ENCODE measurements around the gene DNTT.

The DNTT gene

DNA sequence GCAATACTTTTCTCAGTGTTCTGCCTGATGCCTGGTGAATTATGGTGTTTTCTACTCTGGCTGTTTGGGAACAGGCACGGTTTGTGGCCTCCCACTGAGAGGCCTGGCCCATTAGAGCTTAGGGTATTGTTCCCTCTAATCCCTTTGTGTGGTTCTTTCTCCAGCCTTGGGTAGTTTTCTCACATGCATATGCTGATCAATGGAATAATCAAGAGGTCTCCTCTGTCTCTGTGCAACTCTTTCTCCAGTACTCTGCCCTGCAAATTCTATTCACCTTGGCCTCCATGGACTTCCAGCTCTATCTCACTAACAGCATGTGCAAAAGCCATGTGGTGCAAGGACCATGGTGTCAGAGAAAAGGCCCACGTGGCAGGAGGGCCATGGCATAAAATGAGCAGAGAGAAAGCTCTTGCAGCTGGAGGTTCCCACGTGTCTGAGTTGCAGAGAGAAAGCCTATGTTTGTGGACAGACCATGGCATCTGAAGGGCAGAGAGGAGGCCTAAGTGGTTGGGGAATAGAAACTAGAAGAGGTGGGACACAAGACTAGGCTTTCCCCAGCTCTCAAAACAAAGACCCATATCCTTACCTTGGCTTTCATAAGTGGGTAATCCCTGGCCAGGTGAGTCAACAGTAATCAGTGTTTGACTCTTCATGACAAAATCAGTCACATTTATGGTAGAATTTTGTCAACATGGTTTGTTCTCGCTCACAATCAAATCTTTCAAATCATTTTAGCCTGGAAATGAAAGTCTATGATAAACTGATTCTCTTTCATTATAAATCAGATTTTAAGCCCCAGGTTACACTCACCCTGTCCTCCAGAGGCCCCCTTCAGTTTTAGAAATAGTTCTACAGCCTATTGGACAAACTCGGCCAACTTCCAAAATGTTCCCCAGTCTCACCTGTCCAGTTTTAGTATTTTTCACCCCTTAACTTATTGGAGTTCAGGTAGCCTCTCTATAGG is 37.3 kb downstream of the DNTT start:
- DNase-seq (ENCODE audit: low read depth in 2 of 3, low spot score in 2 of 3), result no peak

DNA sequence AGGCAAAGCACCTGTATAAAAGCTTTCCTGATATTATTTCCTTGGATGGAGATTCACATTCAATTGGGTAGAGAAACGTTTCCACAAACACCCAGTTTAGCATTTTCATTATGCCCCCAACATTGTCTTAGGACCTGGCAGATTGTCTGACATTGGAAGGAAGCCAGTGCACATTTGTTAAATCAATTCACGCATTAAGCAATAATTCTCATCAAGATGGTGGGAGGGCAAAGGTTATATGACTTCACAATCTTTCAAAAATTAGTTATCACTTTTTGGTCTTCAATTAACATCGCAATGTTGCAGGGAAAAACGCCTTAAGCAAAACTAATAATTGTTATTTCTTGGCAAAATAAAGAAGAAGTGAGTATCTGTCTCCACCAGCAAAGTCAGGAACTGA is 38.2 kb downstream of the DNTT start:
- DNase-seq (ENCODE audit: low read depth in 2 of 3, low spot score in 2 of 3), result no peak

DNA sequence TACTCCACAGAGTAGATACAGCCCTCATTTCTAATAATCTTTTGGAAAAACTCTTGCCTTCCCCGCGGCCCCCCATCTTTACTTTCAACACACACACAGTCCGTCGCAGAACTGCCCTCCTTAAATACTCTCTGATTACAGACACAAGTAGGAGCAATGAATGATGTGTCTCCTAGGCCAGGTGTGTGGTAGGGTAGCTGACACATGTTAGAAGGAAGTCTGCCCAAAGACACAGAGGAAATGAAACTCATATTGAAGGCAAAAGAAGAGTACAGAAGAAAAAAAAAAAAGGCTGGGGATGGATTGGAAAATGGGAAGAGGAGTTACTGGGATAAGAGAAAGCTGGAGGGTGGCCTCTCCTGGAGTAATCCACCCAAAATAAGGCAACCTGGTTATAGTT is 39.9 kb downstream of the DNTT start:
- DNase-seq (ENCODE audit: low read depth in 2 of 3, low spot score in 2 of 3), result no peak

DNA sequence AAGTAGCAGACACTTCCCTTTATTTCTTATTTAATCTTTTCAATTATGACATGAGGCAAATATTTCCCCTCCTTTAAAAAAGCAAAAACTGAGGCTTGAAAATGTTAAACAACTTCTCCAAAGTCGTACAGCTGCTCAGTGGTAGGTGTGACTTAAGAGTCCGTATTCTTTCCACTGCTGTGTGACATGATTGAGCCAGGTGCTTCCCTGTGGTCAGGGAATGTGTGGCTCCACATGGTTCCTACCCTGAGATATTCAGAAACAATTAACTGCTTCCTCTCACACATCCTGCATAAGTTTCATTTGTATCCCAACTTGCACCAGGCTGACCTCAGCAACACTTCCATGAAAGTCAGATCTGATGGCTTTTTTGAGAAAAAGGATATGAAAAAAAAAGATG is 41.0 kb downstream of the DNTT start:
- DNase-seq (ENCODE audit: low read depth in 2 of 3, low spot score in 2 of 3), result no peak

DNA sequence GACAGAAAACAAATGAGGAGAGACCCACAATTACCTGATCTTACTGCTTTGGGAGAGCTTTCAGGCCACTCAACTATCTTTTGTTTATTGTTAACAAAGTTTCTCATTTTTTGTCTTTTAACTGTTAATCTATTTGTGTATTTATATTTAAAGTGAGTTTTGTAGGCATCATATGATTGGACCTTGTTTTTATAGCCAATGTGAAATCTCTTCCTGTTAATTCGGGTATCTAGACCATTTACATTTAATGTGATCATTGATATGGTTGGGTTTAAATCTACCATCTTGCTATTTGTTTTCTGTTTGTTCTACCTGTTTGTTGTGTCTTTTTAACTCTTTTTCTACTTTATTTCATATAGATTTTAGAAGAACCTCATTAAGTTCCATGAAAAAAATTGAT is 42.1 kb downstream of the DNTT start:
- no peak for DNase-seq (ENCODE audit: low read depth in 2 of 3, low spot score in 2 of 3)

DNA sequence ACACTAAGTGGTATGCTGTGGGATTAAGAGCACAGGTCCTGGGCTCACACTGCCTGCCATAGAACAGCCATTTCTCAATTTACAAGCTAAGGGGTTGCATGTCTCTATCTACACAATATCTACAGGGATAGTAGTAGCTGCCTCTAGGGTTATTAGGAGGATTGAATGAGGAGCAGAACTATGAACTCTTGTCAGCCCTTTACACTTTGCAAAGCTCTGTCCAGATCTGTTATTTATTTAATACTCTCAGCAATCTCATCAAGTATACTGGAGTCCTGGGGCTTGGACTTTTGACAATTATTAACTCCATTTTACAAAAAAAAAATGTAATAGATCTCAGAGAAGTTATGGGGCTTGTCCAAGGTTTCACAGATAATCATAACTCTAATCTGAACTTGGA is 47.8 kb downstream of the DNTT start:
- DNase-seq (ENCODE audit: low read depth in 2 of 3, low spot score in 2 of 3), result no peak

DNA sequence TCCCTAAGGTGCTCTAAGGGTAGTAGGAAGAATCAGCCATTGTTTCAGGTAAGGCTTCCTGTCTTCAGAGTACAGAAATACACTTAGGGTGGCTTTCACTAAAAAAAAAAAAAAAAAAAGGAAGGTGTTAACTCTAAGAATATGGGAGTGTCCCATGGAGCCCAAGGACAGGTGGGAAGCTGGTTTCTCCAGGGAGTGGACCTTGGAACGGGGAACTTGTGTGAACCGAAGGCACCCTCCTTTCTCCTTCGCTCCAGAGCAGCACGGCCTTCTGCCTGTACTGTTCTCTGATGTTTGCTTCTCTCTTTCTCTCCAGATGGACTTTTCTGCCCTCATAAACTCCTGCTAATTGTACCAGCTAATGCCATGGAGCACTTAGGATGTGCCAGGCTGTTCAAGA is 48.3 kb downstream of the DNTT start:
- DNase-seq (ENCODE audit: low read depth in 2 of 3, low spot score in 2 of 3), result no peak

DNA sequence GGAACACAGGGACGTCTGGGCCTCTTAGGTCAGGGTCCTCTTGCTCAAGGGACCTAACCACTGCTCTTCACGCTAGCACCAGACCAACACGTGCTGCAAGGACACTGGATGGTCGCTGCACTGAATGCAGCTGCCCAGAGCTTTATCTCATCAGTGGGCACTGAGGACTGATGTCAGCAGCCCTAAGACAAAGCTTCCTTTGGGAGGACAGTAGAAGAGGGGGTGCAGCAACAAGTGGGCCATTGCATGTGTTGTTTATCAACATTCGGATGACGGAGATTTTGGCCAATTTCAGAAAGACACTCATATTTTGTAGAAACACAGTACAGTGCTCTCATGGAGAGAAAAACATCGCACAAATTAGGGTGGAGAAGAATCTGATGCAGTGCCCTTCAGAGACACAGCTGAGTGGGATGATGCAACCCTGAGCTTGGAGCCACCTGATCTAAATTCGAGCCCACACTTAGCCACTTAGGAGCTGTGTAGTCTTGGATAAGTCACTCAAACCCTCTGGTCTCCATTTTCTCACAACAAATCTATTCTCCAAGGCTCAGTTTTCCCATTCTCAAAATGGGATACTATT is 52.9 kb downstream of the DNTT start:
- DNase-seq (ENCODE audit: low read depth in 2 of 3, low spot score in 2 of 3), result no peak

DNA sequence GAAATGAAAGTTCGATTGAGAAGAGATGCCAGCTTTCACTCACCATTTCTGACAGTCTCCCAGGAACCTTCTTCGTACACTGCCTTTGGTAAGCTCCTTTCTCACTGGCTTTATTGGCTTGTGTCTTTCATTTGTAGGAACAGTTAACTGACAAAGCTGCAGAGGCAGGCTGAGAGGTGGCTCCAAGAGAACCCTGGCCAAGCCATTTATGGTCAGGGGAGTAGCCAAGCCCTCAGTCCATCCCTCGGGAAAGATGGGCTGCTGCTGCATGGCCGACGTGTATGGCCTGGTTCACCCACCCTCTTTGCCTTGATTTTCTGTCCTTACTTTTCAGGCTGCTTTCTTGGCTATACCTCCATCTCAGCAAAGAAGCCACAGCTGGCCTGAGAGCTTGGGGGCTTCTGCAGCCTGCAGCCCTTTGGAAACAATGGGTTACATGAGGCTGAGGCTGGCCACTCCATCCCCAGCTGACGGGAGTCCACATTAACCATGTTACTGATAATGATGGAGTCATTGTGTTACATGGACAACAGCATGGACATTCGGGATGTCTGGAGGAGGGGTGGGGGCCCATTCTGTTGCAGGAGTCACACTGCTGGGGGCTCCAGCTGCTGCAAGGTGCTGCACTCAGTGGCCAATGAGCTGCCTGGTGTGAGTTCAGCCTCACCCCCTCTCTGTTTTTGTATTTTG is 54.8 kb downstream of the DNTT start, which contains the start of gene OPALIN:
Gene OPALIN (minus strand): TSS at position 152 of the 690 bp plus-strand sequence. CDS start 106 bp downstream, at position 46.
- DNase-seq (ENCODE audit: low read depth in 2 of 3, low spot score in 2 of 3), result no peak

DNA sequence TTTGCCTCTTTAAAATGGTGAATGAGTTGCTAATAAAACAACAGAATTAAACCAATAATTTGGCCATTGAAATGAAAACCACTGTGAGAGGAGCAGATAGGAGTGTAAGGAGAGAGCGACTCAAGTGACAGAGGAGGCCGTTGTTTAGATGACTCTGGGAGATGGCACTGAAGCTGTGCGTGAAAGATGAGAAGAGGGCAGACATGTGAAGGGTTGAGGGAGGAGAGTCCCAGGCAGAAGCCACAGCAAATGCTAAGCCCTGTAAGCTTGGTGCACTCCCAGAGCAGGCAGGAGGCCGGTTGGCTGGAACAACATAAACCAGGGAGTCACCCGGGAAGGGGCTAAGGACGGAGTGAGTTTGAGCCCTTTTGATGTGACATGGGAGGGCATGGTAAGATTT is 55.4 kb downstream of the DNTT start:
- no peak for DNase-seq (ENCODE audit: low read depth in 2 of 3, low spot score in 2 of 3)

DNA sequence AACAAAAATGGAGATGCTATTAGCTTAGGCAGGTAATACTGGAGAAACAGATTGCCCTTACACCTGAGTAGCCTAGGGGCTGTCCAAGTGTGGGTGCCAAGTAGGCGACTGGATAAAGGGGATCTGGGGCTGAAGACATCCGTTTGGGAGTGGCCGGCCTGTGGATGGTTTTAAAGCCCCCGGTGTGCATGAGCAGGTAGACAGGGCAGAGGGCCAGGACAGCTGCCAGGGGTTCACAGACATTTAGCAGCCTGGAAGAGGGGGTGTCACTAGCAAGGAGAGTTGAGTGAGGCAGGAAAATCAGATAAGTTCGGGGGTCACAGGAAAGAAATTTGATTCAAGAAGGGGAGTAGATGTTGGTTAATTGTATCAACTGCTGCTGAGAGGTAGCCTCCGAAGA is 56.1 kb downstream of the DNTT start:
- DNase-seq (ENCODE audit: low read depth in 2 of 3, low spot score in 2 of 3), result no peak

DNA sequence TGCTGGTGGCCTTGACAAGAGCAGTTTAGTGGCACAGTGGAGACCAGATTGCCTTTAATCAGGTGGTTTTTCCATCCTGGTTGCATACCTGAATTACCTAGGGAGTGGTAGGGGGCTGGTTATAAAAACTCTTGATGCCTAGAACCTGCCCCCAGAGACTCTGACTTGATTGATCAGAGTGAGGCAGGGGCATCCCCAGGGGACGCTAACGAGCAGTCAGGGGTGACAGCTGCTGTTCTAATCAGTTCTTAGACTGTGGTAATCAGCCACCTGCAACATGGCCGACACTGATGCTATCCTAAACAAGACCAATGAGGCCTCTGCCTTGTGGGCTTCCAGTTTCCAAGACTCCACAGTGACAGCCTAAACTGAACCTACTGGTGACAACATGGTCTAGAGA is 56.5 kb downstream of the DNTT start:
- no peak for DNase-seq (ENCODE audit: low read depth in 2 of 3, low spot score in 2 of 3)

DNA sequence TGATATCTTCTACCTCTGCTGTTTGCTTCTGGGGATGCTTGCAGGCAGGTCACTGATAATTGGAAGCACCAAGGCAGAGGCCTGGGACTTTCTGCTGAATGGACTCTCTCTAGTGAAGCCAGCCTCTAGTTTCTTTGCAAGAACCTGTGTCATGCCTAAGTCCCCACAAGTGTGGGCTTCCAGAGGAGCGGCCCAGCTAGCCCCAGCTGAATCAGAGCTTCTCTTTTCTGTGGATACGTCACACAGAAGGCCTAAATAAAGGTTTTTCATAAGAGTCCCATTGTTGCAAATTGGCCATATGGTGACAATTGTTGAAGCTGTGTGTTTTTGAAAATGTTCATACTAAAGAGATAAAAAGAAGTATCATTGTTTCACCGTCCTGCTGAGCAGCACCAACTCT is 61.3 kb downstream of the DNTT start:
- DNase-seq (ENCODE audit: low read depth in 2 of 3, low spot score in 2 of 3), result no peak

DNA sequence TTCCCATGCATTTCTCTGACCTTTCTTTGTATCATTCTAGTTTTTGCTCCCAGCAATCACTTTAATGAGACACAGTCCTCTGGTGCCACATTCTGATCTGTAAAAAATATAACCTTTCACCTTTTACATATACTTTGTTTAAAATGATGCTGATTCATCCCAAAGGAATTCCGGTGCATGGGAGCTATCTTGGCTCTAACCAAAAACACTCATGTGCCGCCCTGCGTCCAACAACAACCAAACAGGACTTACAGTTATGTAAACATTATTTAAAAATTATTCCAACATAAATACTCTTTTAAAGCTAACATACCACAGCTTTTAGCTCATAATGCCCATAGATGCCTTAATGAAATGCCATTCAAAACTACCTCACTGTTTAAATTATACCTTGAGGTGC is 62.3 kb downstream of the DNTT start:
- DNase-seq (ENCODE audit: low read depth in 2 of 3, low spot score in 2 of 3), result no peak

DNA sequence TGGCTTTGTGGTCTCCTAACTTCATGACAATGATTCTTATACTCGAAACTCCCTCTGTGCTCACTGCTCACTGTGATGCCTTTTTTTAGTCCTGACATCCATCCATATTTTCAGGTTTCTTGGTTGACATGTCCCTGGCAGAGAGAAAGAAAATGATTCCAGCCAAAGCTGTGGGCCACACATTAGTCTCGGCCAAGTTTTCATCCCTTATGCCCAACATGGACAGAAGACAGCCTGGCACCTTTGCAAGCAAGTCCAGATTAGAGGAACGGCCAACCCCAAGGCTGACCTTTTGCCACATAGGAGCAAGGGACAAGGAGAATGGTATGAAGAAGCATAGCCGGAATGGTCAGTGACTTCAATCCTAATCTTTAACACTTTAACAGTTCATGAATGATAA is 63.2 kb downstream of the DNTT start:
- DNase-seq (ENCODE audit: low read depth in 2 of 3, low spot score in 2 of 3), result no peak

DNA sequence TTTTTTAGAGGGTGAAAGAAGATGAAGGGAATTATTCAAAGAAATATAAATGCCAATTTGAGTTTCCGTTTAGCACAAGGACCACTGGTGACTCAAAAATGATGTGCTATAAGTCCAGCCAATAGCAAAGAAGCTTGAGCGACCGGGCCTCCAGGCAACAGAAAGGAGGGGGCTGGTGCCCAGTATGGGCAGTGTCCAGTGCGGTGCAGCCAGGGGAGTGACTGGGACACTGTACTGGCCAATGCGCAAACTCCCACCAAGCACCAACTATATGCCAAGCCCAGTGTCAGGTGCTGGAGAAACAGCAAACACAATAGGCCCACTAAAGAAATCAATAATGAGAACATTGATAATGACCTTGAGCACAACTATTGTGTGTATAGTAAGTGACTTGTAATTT is 64.7 kb downstream of the DNTT start:
- no peak for DNase-seq (ENCODE audit: low read depth in 2 of 3, low spot score in 2 of 3)

DNA sequence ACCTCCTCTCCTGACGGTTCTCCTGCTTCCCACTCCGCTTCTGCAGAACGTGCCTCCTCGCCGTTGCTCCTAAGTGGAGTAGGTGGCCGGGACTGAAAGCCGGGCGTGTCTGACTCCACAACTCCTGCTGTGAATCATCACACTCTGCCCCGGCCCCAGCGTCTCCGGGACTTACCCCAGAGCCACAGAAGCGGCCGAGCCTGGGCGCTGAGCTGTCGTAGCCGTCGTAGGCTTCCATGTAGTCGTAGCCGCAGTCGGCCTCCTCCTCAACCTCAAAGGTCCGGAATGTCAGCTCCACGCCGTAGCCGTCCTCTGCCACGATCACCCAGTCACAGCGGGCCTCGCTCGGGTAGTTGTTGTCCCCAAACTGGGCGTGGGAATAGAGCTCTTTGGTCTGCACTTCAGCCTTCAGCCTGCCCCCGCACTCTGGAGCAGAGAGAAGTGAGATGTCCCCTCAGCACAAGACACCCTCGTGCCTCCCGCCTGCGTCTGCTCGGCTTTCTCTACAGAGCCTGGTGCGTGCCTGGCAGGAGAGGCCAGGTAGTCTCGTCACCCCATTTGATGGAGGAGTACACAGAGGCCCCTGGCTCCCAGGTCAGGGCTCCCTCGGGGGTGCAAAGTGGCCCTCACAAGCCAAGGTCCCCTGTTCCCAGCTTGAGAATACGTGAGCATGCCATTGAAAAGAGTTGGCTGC is 65.8 kb downstream of the DNTT start:
- DNase-seq (ENCODE audit: low read depth in 2 of 3, low spot score in 2 of 3), result no peak

DNA sequence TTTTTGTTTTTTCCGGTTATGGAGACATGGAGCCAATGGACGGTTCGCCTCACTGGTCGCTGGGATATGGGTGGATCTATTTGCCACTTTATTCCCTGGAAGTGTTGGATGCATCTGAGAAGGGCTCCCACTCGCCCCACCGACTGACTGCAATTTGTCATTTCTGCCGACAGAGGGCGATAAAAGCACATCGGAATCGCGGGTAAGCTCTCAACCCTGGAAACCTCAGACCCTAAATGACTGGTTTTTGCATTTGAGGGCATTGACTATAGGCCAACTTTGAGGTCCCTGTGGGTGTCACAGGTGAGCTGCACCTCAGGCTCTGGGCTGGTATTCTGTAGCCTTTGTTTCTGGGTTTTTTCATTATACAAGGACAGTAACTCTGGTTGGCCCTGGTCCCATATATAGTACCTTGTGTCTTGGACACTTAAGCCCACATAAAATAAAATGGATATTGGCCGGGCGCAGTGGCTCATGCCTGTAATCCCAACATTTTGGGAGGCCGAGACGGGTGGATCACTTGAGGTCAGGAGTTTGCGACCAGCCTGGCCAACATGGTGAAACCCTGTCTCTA is 66.4 kb downstream of the DNTT start:
- peak in 1 of 3 experiments; percentile 37 for DNase-seq (ENCODE audit: low read depth in 2 of 3, low spot score in 2 of 3)

DNA sequence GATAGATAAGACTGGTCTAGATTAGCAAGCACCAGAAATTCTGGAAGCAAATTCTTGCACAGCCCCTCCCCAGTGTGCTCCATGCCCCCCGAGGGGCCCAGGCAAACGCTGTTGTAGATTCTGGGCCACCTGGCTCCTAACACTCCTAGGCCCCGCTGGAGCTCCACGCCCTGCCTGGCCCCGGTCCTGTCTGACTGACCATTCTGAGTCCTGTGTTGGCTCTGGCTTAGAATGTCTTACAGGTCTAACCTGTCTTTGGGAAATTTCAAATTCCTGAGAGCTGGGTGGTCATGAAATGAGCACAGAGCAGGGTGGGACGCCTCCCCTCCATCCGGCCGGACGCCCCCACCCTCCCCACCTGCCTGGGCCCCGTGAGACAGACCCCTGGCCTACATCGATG is 67.1 kb downstream of the DNTT start:
- DNase-seq (ENCODE audit: low read depth in 2 of 3, low spot score in 2 of 3), result no peak

DNA sequence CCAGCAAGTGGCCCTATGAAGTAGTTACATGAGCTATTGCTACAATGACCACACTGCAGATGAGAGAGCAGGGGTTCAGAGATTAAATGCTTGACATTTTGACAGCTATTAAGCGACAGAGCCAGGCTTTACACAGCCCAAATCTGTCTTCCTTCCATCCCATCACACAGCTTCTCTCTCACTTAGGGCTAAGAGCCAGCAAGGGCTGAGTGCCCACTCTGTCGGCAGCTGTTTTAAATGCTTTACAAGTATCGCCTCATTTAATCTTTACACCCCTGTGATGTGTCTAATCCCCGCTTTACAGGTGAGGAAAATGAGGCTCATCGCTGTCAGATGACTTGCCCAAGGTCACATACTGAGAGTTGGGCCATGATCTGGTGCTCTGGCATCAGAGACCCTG is 69.8 kb downstream of the DNTT start:
- no peak for DNase-seq (ENCODE audit: low read depth in 2 of 3, low spot score in 2 of 3)

DNA sequence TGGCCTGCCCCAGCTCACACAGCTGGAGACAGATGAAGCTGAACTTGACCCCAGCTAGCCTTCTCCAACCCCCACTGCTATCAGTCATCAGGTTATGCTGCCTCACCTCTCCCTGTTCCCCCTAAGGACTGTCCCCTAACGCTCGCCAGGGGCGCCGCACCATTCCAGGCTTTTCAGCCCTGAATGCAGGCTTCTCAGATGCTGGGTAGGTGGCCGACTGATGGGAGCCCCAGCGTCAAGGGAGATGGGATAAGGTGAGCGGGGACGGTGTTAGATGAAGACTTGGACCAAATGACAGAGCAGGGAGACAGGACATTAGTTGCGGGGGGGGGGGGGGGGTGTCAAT is 70.4 kb downstream of the DNTT start:
- no peak for DNase-seq (ENCODE audit: low read depth in 2 of 3, low spot score in 2 of 3)

All from activated CD8-positive, alpha-beta memory T cell treated with anti-CD3 and anti-CD28 coated beads for 48 hours (primary cell).